Measurements from ENCODE around the gene DTHD1. TPM values are rescaled to one million over a fixed set of nuclear protein-coding genes. Genes with fewer than 3 reads are reported as not detected.

DTHD1 gene
- total and polyA plus RNA-seq, 5 donors from 2014 or later, result 0.09 to 3.3 (median 0.24) TPM; not detected in 1

DNA sequence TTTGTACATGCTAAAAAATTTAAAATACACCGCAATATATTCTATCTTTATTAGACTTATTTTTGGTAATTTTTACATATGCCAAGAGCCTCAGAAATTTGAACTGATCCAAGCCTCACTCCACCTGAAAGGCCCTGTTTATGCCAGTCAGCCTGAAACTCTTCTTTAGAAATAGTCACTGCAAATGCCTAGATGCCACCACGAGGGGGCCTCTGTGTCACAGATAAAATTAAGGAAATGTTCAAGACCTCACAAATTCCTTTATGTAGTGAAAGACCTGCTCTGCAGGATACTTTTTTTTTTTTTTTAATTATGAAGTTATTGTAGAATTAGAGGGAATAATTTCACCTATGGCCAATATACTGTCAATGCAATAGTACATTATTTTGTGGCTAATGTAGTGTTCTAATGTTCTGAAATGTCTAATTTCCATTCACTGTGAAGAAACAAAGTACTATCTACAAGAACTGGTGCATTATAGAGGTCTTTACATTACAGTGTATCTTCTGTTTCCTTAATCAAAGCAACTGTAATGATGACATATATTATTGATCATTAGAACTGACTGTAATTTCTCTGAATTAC lies 69.8 kb downstream of the DTHD1 start:
- Histone ChIP-seq H3K4me1 (ENCODE audit: control insufficient read depth, insufficient read depth, low read length, poor library complexity, severe bottlenecking) (no peaks in the 10 kb centered on the region), H3K27me3 (ENCODE audit: control insufficient read depth, insufficient read depth, low read length) (no peaks in the 10 kb centered on the region), H3K9me3 (ENCODE audit: control insufficient read depth in 2 of 2, low read length in 2 of 2) (no peaks in the 10 kb centered on the region), H3K4me3 (ENCODE audit: low read depth, low read length) (no peak overlapping the region), H3K27ac (ENCODE audit: insufficient read depth, low read length, poor library complexity, severe bottlenecking) (no peak overlapping the region), H3K36me3 (ENCODE audit: control insufficient read depth, insufficient read depth, low read length) (no peaks in the 10 kb centered on the region)
- Mint-ChIP-seq H3K4me1 (peaks cover 4 to 8% (median 5%) of the 10 kb centered on the region in 4 donors), H3K36me3 (no peaks in the 10 kb centered on the region), H3K4me3 (no peak overlapping the region), H3K27me3 (no peaks in the 10 kb centered on the region), H3K27ac (peak overlapping the region in 1 of 3 donors; percentile 33), H3K9me3 (no peaks in the 10 kb centered on the region)
- DNase-seq (peak; percentile 44 to 80 (median 66)), ATAC-seq (ENCODE audit: low read depth in 2 of 2) (peak; percentile 71 to 77)

DNA sequence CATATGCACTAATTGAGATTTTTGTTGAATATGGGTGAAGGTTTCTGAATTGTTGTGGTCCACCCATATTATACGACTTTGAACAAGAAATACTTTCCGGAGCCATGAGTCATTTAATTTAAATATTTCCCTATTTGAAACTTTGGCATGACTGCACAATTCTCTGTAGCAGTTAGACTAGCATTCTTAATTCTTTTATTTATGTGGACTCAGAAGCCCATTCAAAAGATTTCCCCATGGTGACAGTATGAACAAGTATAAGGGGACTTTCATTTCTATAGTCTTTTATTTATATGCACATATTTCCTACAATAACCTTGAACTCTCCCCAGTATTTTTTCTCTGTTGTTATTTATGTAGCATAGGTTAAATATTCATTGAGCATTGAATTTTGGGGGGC lies 72.6 kb downstream of the DTHD1 start:
- H3K9me3 ChIP-seq (ENCODE audit: control insufficient read depth in 2 of 2, low read length in 2 of 2), result no peaks in the 10 kb centered on the region
- DNase-seq (no peak), ATAC-seq (ENCODE audit: low read depth in 2 of 2) (no peak)
- H3K4me1 ChIP-seq (ENCODE audit: control insufficient read depth, insufficient read depth, low read length, poor library complexity, severe bottlenecking), result no peaks in the 10 kb centered on the region
- Mint-ChIP-seq H3K4me3 (no peak overlapping the region), H3K27me3 (peaks cover 5% of the 10 kb centered on the region), H3K36me3 (no peaks in the 10 kb centered on the region), H3K27ac (no peak overlapping the region), H3K4me1 (peaks cover 0 to 4% (median 2%) of the 10 kb centered on the region in 4 donors), H3K9me3 (no peaks in the 10 kb centered on the region)
- H3K27me3 ChIP-seq (ENCODE audit: control insufficient read depth, insufficient read depth, low read length), result no peaks in the 10 kb centered on the region
- H3K4me3 ChIP-seq (ENCODE audit: low read depth, low read length), result no peak overlapping the region
- no peak overlapping the region for H3K27ac ChIP-seq (ENCODE audit: insufficient read depth, low read length, poor library complexity, severe bottlenecking)
- H3K36me3 ChIP-seq (ENCODE audit: control insufficient read depth, insufficient read depth, low read length), result no peaks in the 10 kb centered on the region

DNA sequence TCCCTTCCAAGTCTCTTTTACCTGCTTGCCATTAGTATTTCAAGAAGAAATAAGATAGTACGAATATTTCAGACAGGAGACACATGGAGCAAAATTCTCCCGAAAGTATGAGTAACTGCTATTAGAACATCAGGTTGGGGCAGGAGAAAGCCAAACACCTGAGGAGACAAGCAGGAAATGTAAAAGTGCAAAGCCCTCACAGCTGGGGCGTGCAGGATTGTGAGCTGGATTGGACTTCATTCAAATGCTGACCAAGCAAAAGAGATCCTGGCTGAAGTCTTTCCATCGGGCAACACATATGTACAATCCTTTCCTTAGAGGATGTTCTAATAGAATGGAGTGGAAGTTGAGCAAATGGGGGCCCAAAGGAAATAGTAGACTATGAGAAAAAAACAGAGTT lies 76.8 kb downstream of the DTHD1 start:
- Mint-ChIP-seq H3K36me3 (no peaks in the 10 kb centered on the region), H3K27ac (no peak overlapping the region), H3K4me1 (peaks cover 0 to 5% (median 0%) of the 10 kb centered on the region in 4 donors), H3K4me3 (no peak overlapping the region), H3K27me3 (peaks cover 19% of the 10 kb centered on the region), H3K9me3 (no peaks in the 10 kb centered on the region)
- Histone ChIP-seq H3K27ac (ENCODE audit: insufficient read depth, low read length, poor library complexity, severe bottlenecking) (no peak overlapping the region), H3K9me3 (ENCODE audit: control insufficient read depth in 2 of 2, low read length in 2 of 2) (no peaks in the 10 kb centered on the region), H3K4me1 (ENCODE audit: control insufficient read depth, insufficient read depth, low read length, poor library complexity, severe bottlenecking) (no peaks in the 10 kb centered on the region), H3K36me3 (ENCODE audit: control insufficient read depth, insufficient read depth, low read length) (no peaks in the 10 kb centered on the region), H3K27me3 (ENCODE audit: control insufficient read depth, insufficient read depth, low read length) (no peaks in the 10 kb centered on the region), H3K4me3 (ENCODE audit: low read depth, low read length) (no peak overlapping the region)
- DNase-seq, result no peak
- no peak for ATAC-seq (ENCODE audit: low read depth in 2 of 2)

DNA sequence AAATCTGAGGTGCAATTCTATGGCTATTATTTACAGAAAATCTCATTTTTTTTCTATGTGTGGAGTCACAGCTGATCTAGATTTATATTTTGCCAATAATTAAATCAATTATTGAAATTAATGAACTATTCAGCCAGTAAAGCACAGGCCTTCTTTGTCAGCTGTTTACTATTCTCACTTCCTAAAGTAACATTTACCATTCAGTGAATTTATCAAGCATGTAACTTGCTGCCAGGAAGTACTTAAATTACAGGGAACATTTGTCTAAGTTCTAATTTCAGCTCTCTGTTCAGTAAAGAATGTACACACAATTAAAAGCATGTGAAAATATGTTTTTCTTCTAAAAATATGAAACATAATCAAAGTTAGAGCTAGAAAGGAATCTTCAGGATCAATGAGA lies 79.3 kb downstream of the DTHD1 start:
- no peak overlapping the region for H3K4me3 Mint-ChIP-seq

DNA sequence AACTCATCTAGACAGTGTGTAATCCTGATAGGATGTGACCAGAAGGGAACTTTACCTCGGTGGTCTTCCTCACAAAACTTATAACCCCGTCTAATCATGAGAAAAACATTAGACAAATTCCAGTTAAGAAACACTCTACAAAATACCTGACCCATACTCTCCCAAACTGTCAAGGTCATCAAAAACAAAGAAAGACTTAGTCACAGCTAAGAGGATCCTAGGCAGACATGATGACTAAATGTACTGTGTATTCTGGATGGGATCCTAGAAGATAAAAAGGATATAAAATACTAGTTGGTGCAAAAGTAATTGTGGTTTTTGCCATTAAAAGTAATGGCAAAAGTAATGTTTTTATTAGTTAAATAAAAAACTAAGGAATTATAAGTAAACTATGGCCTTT lies 81.6 kb downstream of the DTHD1 start:
- Mint-ChIP-seq H3K9me3 (peaks cover 0 to 4% (median 0%) of the 10 kb centered on the region in 7 donors), H3K27ac (no peak overlapping the region), H3K27me3 (peaks cover 24% of the 10 kb centered on the region), H3K4me3 (no peak overlapping the region), H3K36me3 (no peaks in the 10 kb centered on the region), H3K4me1 (peaks cover 0 to 5% (median 0%) of the 10 kb centered on the region in 4 donors)
- Histone ChIP-seq H3K4me1 (ENCODE audit: control insufficient read depth, insufficient read depth, low read length, poor library complexity, severe bottlenecking) (no peaks in the 10 kb centered on the region), H3K27ac (ENCODE audit: insufficient read depth, low read length, poor library complexity, severe bottlenecking) (no peak overlapping the region), H3K27me3 (ENCODE audit: control insufficient read depth, insufficient read depth, low read length) (no peaks in the 10 kb centered on the region), H3K9me3 (ENCODE audit: control insufficient read depth in 2 of 2, low read length in 2 of 2) (no peaks in the 10 kb centered on the region), H3K36me3 (ENCODE audit: control insufficient read depth, insufficient read depth, low read length) (no peaks in the 10 kb centered on the region), H3K4me3 (ENCODE audit: low read depth, low read length) (no peak overlapping the region)
- DNase-seq (no peak), ATAC-seq (ENCODE audit: low read depth in 2 of 2) (no peak)

More for the DNA sequence above, 79.3 kb downstream of the DTHD1 start:
- ATAC-seq (ENCODE audit: low read depth in 2 of 2), result no peak
- H3K4me1 ChIP-seq (ENCODE audit: control insufficient read depth, insufficient read depth, low read length, poor library complexity, severe bottlenecking), result no peaks in the 10 kb centered on the region
- H3K9me3 ChIP-seq (ENCODE audit: control insufficient read depth in 2 of 2, low read length in 2 of 2), result no peaks in the 10 kb centered on the region
- peaks cover 19% of the 10 kb centered on the region for H3K27me3 Mint-ChIP-seq
- no peaks in the 10 kb centered on the region for H3K36me3 Mint-ChIP-seq
- no peaks in the 10 kb centered on the region for H3K27me3 ChIP-seq (ENCODE audit: control insufficient read depth, insufficient read depth, low read length)
- H3K4me1 Mint-ChIP-seq, result peaks cover 0 to 5% (median 0%) of the 10 kb centered on the region in 4 donors
- peaks cover 0 to 4% (median 0%) of the 10 kb centered on the region in 7 donors for H3K9me3 Mint-ChIP-seq
- no peak overlapping the region for H3K27ac Mint-ChIP-seq
- H3K27ac ChIP-seq (ENCODE audit: insufficient read depth, low read length, poor library complexity, severe bottlenecking), result no peak overlapping the region
- no peak for DNase-seq
- H3K36me3 ChIP-seq (ENCODE audit: control insufficient read depth, insufficient read depth, low read length), result no peaks in the 10 kb centered on the region
- no peak overlapping the region for H3K4me3 ChIP-seq (ENCODE audit: low read depth, low read length)

DNA sequence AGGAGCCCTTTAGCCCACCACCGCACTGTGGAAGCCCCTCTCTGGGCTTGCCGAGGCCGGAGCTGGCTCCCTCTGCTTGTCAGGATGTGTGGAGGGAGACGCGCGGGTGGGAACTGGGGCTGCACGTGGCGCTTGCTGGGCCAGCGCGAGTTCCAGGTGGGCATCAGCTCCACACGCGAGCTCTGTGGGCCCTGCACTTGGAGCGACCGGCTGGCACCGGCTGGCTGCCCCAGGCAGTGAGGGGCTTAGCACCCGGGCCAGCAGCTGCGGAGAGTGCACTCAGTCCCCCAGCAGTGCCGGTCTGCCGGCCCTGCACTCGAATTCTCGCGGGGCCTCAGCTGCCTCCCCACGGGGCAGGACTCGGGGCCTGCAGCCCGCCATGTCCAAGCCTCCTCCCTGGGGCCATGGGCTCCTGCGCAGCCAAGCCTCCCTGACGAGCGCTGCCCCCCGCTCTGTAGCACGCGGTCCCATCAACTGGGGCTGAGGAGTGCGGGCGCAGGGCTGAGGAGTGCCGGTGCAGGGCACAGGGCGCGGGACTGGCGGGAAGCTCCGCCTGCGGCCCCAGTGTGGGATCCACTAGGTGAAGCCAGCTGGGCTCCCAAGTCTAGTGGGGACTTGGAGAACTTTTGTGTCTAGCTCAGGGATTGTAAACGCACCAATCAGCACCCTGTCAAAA lies 93.6 kb downstream of the DTHD1 start:
- Histone ChIP-seq H3K27me3 (ENCODE audit: control insufficient read depth, insufficient read depth, low read length) (peaks cover 4% of the 10 kb centered on the region), H3K4me3 (ENCODE audit: low read depth, low read length) (no peak overlapping the region), H3K9me3 (ENCODE audit: control insufficient read depth in 2 of 2, low read length in 2 of 2) (peaks cover 7 to 28% of the 10 kb centered on the region in 2 experiments), H3K27ac (ENCODE audit: insufficient read depth, low read length, poor library complexity, severe bottlenecking) (no peak overlapping the region), H3K4me1 (ENCODE audit: control insufficient read depth, insufficient read depth, low read length, poor library complexity, severe bottlenecking) (no peaks in the 10 kb centered on the region), H3K36me3 (ENCODE audit: control insufficient read depth, insufficient read depth, low read length) (no peaks in the 10 kb centered on the region)
- Mint-ChIP-seq H3K4me1 (no peaks in the 10 kb centered on the region), H3K9me3 (peaks cover 0 to 21% (median 6%) of the 10 kb centered on the region in 7 donors), H3K36me3 (peaks cover 3% of the 10 kb centered on the region), H3K4me3 (no peak overlapping the region), H3K27ac (no peak overlapping the region), H3K27me3 (peaks cover 21% of the 10 kb centered on the region)
- DNase-seq (no peak), ATAC-seq (ENCODE audit: low read depth in 2 of 2) (no peak)

DNA sequence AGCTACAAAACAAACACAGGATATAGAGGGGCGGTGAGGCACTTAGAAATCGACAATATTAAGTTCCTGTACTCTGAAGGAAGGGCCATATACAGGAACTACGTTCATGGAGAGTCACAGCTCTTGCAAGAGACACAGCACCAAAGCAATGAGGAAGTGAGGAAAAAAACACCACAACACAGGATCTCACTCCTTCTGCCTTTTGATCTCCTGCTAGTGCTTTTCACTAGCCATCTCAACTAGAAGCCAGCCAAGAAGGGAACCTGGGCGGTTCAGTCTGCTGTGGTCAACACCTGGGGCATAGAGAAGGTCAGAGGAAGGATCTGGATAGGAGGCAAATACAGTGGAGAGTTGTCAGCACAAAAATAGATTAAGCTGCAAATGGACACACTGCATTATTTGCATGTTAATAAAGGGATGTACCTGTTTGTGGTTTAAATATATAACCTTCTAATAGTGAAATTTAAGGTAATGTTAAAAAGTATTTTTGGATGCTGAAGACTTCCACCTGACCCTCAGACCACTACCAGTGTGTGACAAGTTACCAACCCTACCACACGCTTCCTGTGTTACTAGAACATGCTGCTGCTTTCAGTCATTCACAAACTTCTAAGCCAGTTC lies 104.6 kb downstream of the DTHD1 start:
- H3K36me3 Mint-ChIP-seq, result no peaks in the 10 kb centered on the region
- peaks cover 9 to 37% (median 18%) of the 10 kb centered on the region in 4 donors for H3K4me1 Mint-ChIP-seq
- peak overlapping the region; percentile 51 for H3K4me3 ChIP-seq (ENCODE audit: low read depth, low read length)

More for the DNA sequence above, 104.6 kb downstream of the DTHD1 start:
- DNase-seq (peak; percentile 3 to 88 (median 73)), ATAC-seq (ENCODE audit: low read depth in 2 of 2) (peak; percentile 99 to 100)
- Mint-ChIP-seq H3K27ac (peak overlapping the region; percentile 87 to 97 (median 93)), H3K9me3 (peaks cover 0 to under 1% (median 0%) of the 10 kb centered on the region in 7 donors), H3K4me3 (peak overlapping the region; percentile 1 to 41 (median 28)), H3K27me3 (peaks cover 8% of the 10 kb centered on the region)
- H3K27me3 ChIP-seq (ENCODE audit: control insufficient read depth, insufficient read depth, low read length), result no peaks in the 10 kb centered on the region
- peak overlapping the region; percentile 66 for H3K27ac ChIP-seq (ENCODE audit: insufficient read depth, low read length, poor library complexity, severe bottlenecking)
- H3K9me3 ChIP-seq (ENCODE audit: control insufficient read depth in 2 of 2, low read length in 2 of 2), result no peaks in the 10 kb centered on the region
- no peaks in the 10 kb centered on the region for H3K36me3 ChIP-seq (ENCODE audit: control insufficient read depth, insufficient read depth, low read length)
- H3K4me1 ChIP-seq (ENCODE audit: control insufficient read depth, insufficient read depth, low read length, poor library complexity, severe bottlenecking), result peaks cover 24% of the 10 kb centered on the region
